Amniotic epithelial cell (primary cell): ENCODE measurements around the gene ABCA8.

Experiments used
- DNase-seq: peaks from one replicate; pipeline ENCODE4 v3.0.0-alpha.2; 2010; ENCODE audit warnings: low read depth

Gene ABCA8

GRCh38 chr17:68870161-68870826, 84.9 kb downstream of the ABCA8 start:
- no peak for DNase-seq

GRCh38 chr17:68868708-68869107, 86.5 kb downstream of the ABCA8 start:
- DNase-seq: peak; percentile 36

DNA sequence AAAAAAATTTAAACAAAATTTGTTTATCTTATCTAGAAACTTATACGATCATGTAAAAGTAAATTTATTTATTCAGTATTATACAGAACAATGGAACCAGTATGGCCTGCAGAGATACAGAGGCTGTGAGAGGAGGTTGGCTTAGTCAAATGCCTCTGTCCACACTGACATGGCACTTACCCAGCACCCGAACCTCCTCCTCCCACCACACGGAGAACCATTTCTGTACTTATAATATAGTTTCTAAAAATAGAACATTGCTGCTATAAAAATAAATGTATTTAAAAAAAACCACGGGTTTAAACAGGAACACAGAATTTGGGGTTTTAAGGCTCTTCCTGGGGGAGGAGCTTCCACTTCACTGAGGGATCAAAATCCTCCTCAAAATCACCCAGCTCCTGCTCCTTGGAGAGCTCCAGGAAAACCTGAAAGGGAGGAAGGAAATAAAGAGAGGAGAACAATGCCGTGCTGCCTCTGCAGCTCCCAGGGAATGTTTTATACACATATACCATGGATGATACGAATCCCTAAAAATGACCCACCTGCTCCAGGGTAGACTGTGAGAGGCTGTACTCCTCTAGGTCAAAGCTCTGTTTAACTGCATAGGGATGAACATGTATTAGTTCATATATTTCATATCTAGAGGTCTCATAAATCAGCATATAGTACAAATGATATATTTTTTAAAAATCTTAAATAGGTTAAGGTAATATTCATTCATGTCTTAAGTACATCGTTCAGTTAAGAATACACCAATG, 87.3 kb downstream of the ABCA8 start:
- DNase-seq: no peak

DNA sequence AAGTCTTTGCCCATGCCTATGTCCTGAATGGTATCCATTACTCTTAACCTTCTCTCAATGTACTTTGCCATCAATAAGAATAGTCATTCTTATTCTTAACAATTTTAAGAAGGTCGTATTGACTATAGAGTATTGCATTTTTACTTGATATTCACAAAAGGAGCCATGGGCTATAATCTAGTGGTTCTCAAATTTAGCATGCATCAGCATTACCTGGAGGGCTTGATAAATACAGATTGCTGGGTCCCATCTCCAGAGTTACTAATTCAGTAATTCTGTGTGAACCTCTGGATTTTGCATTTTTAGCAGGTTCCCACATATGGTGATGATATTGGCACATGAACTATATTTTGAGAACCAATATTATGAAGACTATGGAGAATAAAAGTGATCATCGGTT, 89.6 kb downstream of the ABCA8 start:
- no peak for DNase-seq

DNA sequence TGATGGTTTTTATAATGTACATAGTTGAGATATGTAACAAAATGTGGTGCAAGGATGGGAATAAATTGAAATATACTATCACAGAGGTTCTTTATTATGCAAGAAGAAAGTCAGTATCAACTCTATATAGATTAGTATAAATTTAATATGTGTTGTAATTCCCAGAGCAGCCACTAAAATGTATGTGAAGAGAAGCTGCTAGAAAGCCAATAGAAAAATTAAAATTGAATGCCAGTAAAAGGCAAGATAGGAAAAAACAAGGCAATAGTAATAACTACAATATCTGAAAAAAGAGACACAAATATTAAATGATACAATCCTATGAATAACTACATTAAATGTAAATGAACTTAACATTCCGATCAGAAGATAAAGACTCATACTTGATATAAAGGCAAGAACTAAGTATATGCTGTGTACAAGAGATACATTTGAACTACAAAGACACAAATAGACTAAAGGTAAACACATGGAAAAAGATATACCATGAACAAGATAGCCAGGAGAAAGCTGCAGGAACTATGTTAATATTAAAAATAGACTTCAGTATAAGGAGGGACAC, 92.0 kb downstream of the ABCA8 start:
- DNase-seq: no peak

DNA sequence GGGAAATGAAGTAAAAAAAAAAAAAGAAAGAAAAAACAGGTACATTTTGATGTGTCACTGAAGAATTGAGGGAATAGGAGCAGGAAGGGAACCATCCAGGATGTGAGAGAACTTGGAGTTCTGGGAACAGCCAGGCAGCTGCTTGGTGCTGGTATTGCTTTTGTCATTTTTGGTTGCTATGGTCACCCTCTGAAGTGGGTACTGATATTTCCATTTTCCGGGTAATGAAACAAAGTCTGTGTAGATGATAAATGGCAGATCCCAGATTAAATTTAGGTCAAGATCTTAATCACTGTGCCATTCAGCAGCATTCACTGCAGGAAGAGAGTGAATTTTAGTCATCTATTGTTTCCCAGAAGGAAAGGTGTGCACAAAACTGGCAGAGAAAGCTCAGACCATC, 93.6 kb downstream of the ABCA8 start:
- no peak for DNase-seq

- DNase-seq: no peak
Measured at GRCh38 chr17:68860941-68861340, 94.3 kb downstream of the ABCA8 start.

DNA sequence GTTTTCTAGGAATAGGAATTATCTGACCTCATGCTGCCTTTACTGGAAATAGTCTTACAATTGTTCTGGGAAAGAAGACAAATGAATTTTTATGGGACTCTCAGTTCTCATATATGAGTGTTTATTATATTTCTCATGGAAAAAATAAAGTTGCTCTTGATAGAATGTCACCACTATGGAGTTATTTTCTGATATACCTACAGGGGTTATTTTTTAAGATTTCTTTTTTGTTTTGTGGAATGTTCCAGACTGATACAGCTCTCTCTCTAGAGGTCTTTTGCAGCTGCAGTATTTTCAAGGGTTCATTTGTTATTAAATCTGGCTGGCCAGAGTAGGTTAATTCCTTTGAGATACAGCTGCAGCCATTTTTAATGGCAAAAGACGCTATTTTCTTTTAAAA, 100.7 kb downstream of the ABCA8 start:
- DNase-seq: no peak

DNA sequence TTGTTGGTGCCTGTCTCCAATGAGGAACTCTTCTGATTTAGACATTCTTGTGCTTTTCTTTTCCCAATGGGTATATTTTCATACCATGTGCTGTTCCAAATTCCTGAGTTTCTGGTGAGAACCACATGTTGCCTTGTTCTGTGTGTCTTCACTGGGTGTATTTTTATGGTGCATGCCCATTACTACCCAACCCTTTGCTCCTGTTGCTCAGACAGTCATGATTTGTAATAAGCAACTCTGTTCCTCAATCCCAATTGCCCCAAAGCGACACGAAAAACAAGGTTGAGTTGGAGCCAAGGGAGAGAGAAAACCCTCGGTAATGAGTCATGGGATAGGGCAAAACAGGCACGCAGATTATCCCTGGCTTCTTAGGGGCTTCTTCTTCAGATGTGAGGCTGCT, 101.8 kb downstream of the ABCA8 start:
- no peak for DNase-seq

DNA sequence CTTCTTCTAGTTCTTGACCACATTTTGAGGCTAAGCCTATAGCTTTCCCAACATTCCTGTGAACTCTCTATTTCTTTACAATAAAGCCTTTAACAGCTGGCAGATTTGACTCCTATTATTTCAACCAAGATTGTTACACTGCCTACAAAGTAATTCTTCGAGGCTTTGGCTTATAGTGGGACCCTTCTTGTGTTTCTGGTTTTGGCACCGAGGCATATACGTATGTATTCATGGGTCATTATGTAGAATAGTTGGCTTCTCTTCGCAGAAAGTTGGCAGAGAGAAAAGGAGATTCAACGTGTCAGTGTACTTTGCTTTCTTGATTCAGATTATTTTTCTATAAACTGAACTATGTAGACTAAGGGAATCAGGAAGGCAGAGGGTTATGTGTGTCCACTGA, 102.2 kb downstream of the ABCA8 start:
- DNase-seq: no peak

DNA sequence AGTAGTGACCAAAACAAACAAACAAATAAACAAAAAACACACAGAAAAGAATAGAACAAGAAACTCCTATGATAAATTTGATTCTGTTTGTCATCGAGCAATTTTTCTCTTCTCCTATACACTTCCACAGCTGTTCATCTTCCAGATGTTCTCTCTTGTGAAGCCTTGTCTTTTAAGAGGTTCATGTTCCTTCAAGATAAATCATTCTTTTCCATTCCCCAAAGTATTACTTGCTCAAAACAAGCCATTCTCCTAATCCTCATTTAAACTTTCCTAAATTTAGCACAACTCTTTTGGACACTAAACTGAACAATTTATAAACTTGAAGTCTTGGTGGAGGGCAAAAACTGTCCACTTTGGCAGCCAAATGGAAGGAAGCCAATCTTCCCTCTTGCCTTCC, 103.3 kb downstream of the ABCA8 start:
- no peak for DNase-seq

GRCh38 chr17:68850749-68851510, 104.3 kb downstream of the ABCA8 start:
- DNase-seq: no peak

- DNase-seq: peak; percentile 77
Measured at GRCh38 chr17:68849673-68850610, 105.2 kb downstream of the ABCA8 start.

DNA sequence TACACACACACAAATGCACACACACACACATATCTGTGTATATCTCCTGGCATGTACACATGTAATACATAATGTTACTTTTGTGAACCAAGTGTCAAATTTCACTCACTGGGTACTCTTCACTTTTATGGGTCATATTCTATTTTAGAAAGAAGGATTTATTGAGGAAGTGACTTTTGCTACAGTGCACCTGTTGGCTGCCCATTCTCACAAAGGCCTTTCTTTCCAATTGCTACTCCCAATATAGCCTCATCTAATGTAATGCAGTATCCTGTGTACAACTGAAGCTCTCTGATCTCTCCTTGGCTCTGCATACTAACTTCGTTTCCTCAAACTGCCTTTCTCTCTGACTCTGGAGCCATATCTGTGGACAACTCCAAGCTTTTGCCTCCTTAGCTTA, 107.5 kb downstream of the ABCA8 start:
- no peak for DNase-seq

DNA sequence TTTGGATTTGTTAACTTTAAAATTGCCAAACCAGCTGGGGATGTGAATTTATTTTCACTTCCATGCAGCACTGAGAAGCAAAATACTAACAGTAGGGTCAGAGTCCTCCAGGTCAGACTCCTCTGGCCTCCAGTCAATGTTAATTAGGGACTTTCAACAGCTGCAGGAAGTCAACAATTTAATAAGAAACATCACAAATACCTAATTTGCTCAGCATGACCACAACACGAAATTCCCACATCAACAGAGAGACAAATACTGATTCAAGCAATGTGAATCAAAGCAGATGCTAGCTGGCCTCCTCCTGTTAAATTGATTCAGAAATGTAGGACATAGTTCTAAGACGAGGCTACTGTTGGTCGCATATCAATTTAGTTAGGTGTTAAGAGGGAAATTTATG, 111.7 kb downstream of the ABCA8 start:
- DNase-seq: no peak

DNA sequence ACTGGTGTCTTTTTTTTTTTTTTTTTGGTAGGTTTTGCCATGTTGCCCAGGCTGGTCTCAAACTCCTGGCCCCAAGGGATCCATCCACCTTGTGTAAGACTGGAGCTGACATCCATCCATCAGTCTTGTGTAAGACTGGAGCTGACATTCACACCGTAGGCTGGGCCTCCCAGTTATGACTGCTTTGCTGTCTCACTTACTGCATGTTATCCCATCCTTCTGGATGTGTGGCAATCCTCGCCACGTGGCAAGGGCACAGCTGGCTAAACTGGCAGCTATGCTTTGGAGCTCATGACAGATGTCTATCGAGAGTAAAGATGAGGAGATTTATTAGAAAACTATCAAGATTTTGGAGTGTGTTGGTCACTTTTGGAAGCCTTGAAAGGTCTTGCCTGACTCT, 115.1 kb downstream of the ABCA8 start:
- peak; percentile 74 for DNase-seq

GRCh38 chr17:68835071-68835470, 120.1 kb downstream of the ABCA8 start:
- no peak for DNase-seq

GRCh38 chr17:68834328-68834836, 120.8 kb downstream of the ABCA8 start:
- DNase-seq: no peak

- DNase-seq: no peak
Measured at GRCh38 chr17:68832109-68832802, 122.9 kb downstream of the ABCA8 start.

DNA sequence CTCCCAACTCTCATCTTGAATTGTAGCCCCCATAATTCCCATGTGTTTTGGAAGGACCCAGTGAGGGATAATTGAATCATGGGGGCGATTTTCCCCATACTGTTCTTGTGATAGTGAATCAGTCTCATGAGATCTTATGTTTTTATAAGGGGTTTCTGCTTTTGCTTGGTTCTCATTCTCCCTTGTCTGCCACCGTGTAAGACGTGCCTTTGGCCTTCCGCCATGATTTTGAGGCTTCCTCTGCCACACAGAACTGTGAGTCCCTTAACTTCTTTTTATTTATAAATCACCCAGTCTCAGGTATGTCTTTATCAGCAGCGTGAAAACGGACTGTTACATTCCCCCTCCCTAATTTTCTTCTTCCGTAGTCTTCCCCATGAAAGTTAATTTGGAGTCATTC, 124.0 kb downstream of the ABCA8 start:
- no peak for DNase-seq

GRCh38 chr17:68830313-68830712, 124.9 kb downstream of the ABCA8 start:
- DNase-seq: no peak
